LNCaP clone FGC (cell line): Measurements from ENCODE around the gene UGCG.

Experiments
- DNase-seq: peaks from one replicate; pipeline ENCODE4 v3.0.0-alpha.2; 2011; ENCODE audit warnings: low read depth
- H3K4me3 ChIP-seq: 2 replicates; pipeline ENCODE4 v1.5.1; 2011; ENCODE audit warnings: mild to moderate bottlenecking, low read depth, low read length, control low read depth
- CTCF ChIP-seq: IDR thresholded peaks from 2 replicates; pipeline ENCODE4 v1.5.1; 2012; ENCODE audit warnings: mild to moderate bottlenecking; ENCODE audit not compliant: control insufficient read depth, insufficient read depth; ENCODE audit errors: extremely low read depth

The UGCG gene

GRCh38 chr9:111983484-111983908 is 86.9 kb downstream of the UGCG start:
- H3K4me3 ChIP-seq: no peak overlapping the region
- no peak for TF ChIP-seq CTCF
- no peak for DNase-seq

GRCh38 chr9:111984086-111984802 is 87.6 kb downstream of the UGCG start:
- TF ChIP-seq CTCF: no peak
- no peak for DNase-seq
- no peak overlapping the region for H3K4me3 ChIP-seq
